HFFc6 (cell line): ENCODE data around the gene SLC5A4. TPM values are rescaled to one million over a fixed set of nuclear protein-coding genes. Genes with fewer than 3 reads are reported as not detected.

Experiments
- DNase-seq: peaks from one replicate; pipeline ENCODE4 v3.0.0-alpha.2; 2018
- H3K27ac Mint-ChIP-seq: 2 replicates; pipeline ENCODE4 v1.8.0; 2020; ENCODE audit warnings: mild to moderate bottlenecking, mixed read lengths
- H3K27me3 Mint-ChIP-seq: 2 replicates; pipeline ENCODE4 v1.8.0; 2021; ENCODE audit warnings: mild to moderate bottlenecking, moderate library complexity, mixed read lengths; ENCODE audit not compliant: insufficient read depth
- H3K36me3 Mint-ChIP-seq: 2 replicates; pipeline ENCODE4 v1.8.0; 2021; ENCODE audit warnings: low read depth, mixed read lengths
- H3K4me1 Mint-ChIP-seq: 2 replicates; pipeline ENCODE4 v1.8.0; 2020; ENCODE audit warnings: low read depth, mixed read lengths
- H3K4me3 Mint-ChIP-seq: 2 replicates; pipeline ENCODE4 v1.8.0; 2020; ENCODE audit warnings: mild to moderate bottlenecking, moderate library complexity, mixed read lengths
- H3K9me3 Mint-ChIP-seq: 2 replicates; pipeline ENCODE4 v1.8.0; 2020; ENCODE audit warnings: mild to moderate bottlenecking, mixed read lengths
- total RNA-seq, 6 experiments: library from RNA; stranded (reverse); fragmentation: NEBNext Ultra II Directional; extraction: Animal tissue kit (Norgen Biotek cat#: 25700); gene quantifications; 2 replicates in 1 of 6; 3 replicates in 5 of 6; pipeline ENCODE4 v1.2.3, GENCODE V29; 2021
- TF ChIP-seq, protein P1 (sequence below): fragments of 200-600 bp; sonication (generic); IDR thresholded peaks from 2 replicates; pipeline ENCODE4 v1.5.0; 2021; ENCODE audit warnings: antibody characterized with exemption, mild to moderate bottlenecking

The SLC5A4 gene
- total RNA-seq, 6 experiments from 2014 or later, result not detected

DNA sequence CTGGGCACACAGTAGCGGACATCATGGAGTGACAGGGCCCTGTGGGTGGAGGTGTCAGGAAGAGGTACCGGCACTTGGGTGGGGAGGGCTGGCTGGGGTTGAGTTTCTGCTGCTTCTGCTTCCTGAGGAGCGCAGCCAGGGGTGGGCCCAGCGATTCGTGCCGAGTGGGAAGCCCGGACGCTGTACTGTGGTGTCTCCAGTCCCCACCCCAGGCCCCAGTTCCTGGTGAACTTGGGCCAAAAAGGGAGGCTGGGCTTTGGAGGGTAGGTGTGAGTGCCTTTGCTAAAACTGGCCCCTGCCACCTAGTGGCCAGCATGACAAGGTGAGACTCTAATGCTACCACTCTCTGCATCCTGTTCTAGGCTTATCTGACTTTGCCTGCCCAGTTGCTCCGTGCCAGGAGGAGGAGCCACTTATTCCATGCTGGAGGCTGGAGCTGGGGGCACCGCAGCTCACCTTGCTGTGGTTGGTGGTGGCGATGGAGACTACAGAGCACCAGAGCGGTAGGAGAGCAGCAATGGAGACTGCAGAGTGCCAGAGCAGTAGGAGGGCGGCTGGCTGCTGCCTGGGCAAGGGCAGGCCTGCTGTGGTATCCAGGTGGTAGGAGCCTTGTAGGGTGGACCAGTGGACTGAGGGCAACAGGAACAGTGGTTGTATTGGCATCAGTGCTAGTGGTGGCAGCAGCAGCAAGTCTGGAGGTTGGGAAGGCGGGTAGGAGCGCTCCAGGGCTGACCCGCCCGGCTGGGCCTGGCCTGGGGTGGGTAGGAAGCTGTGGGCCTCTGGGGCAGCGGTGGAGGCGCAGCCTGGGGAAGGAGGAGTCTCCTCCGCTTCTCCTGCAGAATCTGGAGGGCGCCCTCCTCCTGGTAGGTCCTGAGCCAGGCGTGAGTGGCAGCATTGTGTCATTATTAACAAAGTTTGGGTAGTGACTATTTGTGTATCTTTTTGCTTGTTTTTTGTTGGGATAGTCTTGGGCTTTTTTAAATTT lies 48.1 kb downstream of the SLC5A4 start:
- peaks cover 26% of the 10 kb centered on the region for H3K27me3 Mint-ChIP-seq
- H3K27ac Mint-ChIP-seq, result no peak overlapping the region
- TF ChIP-seq, protein P1, sequence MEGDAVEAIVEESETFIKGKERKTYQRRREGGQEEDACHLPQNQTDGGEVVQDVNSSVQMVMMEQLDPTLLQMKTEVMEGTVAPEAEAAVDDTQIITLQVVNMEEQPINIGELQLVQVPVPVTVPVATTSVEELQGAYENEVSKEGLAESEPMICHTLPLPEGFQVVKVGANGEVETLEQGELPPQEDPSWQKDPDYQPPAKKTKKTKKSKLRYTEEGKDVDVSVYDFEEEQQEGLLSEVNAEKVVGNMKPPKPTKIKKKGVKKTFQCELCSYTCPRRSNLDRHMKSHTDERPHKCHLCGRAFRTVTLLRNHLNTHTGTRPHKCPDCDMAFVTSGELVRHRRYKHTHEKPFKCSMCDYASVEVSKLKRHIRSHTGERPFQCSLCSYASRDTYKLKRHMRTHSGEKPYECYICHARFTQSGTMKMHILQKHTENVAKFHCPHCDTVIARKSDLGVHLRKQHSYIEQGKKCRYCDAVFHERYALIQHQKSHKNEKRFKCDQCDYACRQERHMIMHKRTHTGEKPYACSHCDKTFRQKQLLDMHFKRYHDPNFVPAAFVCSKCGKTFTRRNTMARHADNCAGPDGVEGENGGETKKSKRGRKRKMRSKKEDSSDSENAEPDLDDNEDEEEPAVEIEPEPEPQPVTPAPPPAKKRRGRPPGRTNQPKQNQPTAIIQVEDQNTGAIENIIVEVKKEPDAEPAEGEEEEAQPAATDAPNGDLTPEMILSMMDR, result peak; percentile 77
- no peaks in the 10 kb centered on the region for H3K36me3 Mint-ChIP-seq
- H3K9me3 Mint-ChIP-seq, result no peaks in the 10 kb centered on the region
- DNase-seq, result no peak
- H3K4me1 Mint-ChIP-seq, result peaks cover 7% of the 10 kb centered on the region
- H3K4me3 Mint-ChIP-seq, result no peak overlapping the region

DNA sequence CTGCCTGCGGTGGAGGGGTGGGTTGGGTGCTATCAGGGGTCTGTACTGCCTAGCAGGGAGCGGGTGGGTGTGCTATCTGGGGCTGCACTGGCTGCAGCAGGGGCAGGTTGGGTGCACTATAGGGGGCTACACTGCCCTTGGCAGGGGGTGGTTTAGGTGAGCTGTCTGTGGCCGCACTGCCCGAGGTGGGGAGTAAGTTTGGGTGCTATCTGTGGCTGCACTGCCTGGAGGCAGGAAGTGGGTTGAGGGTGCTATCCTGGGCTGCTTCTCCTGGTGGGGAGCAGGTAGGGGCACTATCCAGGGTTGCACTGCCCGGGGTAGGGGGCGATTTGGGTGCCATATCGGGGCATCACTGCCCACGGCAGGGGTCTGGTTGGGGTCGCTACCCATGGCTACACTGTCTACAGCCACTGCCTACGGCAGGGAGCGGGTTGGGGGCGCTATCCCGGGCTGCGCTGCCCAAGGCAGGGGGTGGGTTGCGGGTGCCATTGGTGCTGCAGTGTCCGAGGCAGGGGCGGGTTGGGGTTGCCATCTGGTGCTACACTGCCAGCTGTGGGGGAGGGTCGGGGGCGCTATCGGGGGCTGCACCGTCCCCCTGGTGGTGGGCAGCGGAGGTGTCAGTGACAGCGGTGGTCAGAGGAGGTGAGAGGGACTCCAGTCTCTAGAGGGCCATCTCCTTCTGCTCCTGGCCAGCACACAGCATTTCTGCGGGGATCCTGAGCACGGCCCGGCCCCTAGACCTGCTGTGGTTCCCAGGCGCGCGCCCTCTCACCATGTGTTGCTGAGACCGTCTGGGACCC lies 49.0 kb downstream of the SLC5A4 start:
- H3K4me1 Mint-ChIP-seq, result peaks cover 7% of the 10 kb centered on the region
- H3K4me3 Mint-ChIP-seq, result no peak overlapping the region
- no peak overlapping the region for H3K27ac Mint-ChIP-seq
- DNase-seq, result no peak
- no peaks in the 10 kb centered on the region for H3K36me3 Mint-ChIP-seq
- H3K9me3 Mint-ChIP-seq, result no peaks in the 10 kb centered on the region
- H3K27me3 Mint-ChIP-seq, result peaks cover 32% of the 10 kb centered on the region
- TF ChIP-seq, protein P1, result no peak

DNA sequence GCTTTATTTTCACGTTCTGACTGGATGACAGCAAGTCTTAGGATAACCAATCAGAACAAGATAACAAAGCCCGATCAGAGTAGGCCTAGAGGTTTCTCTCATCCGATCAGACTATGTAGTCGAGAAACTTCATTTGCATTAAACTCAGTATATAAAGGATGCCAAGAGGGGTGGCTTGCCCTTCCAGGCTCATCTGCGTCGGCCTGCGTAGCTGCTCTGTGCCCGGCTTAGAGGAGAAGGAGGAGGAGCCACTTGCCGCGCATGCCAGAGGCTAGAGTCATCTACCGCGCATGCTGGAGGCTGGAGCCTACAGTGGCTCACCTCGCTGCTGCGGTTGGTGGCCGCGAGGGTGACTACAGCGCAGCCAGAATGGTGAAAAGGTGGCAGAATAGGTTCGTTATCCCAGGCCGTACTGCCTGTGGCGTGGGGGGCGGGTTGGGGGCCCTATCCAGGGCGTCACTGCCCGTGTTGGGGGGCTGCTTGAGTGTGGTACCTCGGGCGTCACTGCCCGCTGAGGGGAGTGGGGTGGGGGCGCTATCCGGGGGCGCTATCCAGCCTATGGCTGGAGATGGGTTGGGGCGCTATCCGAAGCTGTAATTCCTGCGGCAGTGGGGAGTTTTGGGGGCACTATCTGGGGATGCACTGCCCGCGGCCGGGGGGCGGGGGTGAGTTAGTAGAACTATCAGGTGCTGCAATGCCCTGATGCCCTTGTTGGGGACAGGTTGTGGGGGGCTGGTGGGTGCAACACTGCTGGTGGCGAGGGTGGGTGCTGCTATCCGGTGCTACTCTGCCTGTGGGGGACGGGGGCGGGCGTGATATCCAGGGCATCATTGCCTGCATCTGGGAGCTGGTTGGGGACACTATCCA lies 50.1 kb downstream of the SLC5A4 start, which contains the start of gene RFPL2:
TSS of gene RFPL2 (minus strand) at position 218 of the 867 bp plus-strand sequence. CDS start 2,622 bp downstream, outside the sequence.
- TF ChIP-seq, protein P1, result no peak; the same call in 1 of the 2 replicates
- Mint-ChIP-seq H3K27me3 (peaks cover 33% of the 10 kb centered on the region), H3K36me3 (no peaks in the 10 kb centered on the region), H3K4me3 (peak within 1 kb of the TSS; percentile 61; the same call in 1 of the 2 replicates), H3K4me1 (peaks cover 7% of the 10 kb centered on the region), H3K27ac (no peak within 1 kb of the TSS), H3K9me3 (no peaks in the 10 kb centered on the region)
- DNase-seq, result peak; percentile 30

DNA sequence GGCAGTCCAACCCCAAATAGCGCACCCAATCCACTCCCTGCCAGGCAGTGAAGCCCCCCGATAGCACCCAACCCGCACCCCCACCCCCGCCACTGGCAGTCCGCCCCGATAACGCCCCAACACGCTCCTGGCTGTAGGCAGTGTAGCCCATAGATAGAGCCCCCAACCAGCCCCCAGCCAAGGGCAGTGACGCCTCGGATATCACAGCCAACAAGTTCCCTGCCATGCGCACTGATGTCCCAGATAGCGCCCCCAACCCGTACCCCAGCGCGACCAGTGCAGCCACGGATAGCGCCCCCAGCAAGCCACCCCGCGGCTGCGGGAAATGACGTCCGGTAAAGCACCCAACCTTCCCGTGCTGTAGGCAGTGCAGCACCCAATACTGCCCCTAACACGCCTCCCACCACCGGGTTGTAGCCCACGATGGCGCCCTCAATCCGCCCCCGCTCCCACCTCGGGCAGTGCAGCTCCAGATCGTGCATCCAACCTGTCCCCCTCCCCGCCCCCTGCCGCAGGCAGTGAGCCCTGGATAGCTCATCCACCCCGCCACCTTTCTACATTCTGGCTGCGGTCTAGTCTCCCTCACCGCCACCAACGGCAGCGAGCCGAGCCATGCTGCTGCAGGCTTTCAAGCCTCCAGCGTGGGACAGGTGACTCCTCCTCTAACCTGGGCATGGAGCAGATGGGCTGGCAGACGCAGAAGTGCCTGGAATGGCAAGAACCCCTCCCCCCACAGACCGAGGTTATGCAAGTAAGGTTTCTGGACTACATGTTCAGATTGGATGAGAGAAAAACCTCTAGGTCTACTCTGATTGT lies 50.9 kb downstream of the SLC5A4 start:
- H3K36me3 Mint-ChIP-seq, result no peaks in the 10 kb centered on the region
- H3K9me3 Mint-ChIP-seq, result no peaks in the 10 kb centered on the region
- TF ChIP-seq, protein P1, result no peak
- no peak overlapping the region; the same call in 1 of the 2 replicates for H3K4me3 Mint-ChIP-seq
- H3K4me1 Mint-ChIP-seq, result peaks cover 7% of the 10 kb centered on the region
- no peak overlapping the region for H3K27ac Mint-ChIP-seq
- no peak for DNase-seq
- H3K27me3 Mint-ChIP-seq, result peaks cover 36% of the 10 kb centered on the region
